H1 (cell line): ENCODE measurements around the gene GAB3. TPM values are rescaled to one million over a fixed set of nuclear protein-coding genes. Genes with fewer than 3 reads are reported as not detected.

Experiments used
- CTCF ChIA-PET: fragments of 300-600 bp; sonication (Branson Sonifier 250); formaldehyde crosslinking; loops from one replicate; lab custom pipeline; 2021; ENCODE audit not compliant: partially characterized antibody; lab: Charles Lee
- POLR2A ChIA-PET: fragments of 300-600 bp; sonication (Branson Sonifier 250); formaldehyde crosslinking; loops from one replicate; lab custom pipeline; 2021; ENCODE audit warnings: inconsistent platforms; ENCODE audit not compliant: partially characterized antibody; lab: Charles Lee
- DNase-seq, 2 experiments: peaks; one replicate each; pipeline versions ENCODE4 v3.0.0 to v3.0.0-alpha.2; 2010 to 2022; ENCODE audit warnings: low spot score in 2 of 2, low read depth in 1 of 2, mixed read lengths in 1 of 2
- FAIRE-seq: peaks from 2 replicates; lab custom pipeline; 2011; peaks lifted over from hg19 to GRCh38; lab: Jason Lieb, UNC
- H2AFZ ChIP-seq: 2 replicates; pipeline ENCODE4 v1.8.1; 2012; ENCODE audit warnings: low read length, inconsistent platforms
- H2AK5ac ChIP-seq: 2 replicates; pipeline ENCODE4 v1.6.1; 2013; ENCODE audit warnings: low read depth, low read length
- H2BK120ac ChIP-seq: replicated peaks from 2 replicates; pipeline ENCODE3; 2013; ENCODE audit warnings: low read depth, low read length, inconsistent platforms
- H2BK12ac ChIP-seq: 2 replicates; pipeline ENCODE4 v1.6.1; 2013; ENCODE audit warnings: low read depth, low read length
- H2BK15ac ChIP-seq: 2 replicates; pipeline ENCODE4 v1.6.1; 2013; ENCODE audit warnings: low read length
- H2BK20ac ChIP-seq: 2 replicates; pipeline ENCODE4 v1.6.1; 2013; ENCODE audit warnings: low read length
- H2BK5ac ChIP-seq: 2 replicates; pipeline ENCODE4 v1.6.1; 2013; ENCODE audit warnings: low read depth, low read length
- H3K14ac ChIP-seq: 2 replicates; pipeline ENCODE4 v1.6.1; 2013; ENCODE audit warnings: inconsistent platforms; ENCODE audit not compliant: insufficient read length
- H3K18ac ChIP-seq: 2 replicates; pipeline ENCODE4 v1.6.1; 2013; ENCODE audit warnings: low read length; ENCODE audit errors: extremely low read depth
- H3K23ac ChIP-seq: 2 replicates; pipeline ENCODE4 v1.6.1; 2013; ENCODE audit warnings: inconsistent platforms; ENCODE audit not compliant: insufficient read length
- H3K23me2 ChIP-seq: 2 replicates; pipeline ENCODE4 v1.6.1; 2013; ENCODE audit warnings: low read depth, low read length
- H3K27ac ChIP-seq: 2 replicates; pipeline ENCODE4 v1.6.1; 2011; ENCODE audit warnings: low read depth, low read length, inconsistent platforms
- H3K27me3 ChIP-seq, 4 experiments: replicated peaks in 1 of 4; 1 replicate in 1 of 4; 2 replicates in 3 of 4; pipeline versions ENCODE4 v1.6.1 to v1.8.1; 2011 to 2013; ENCODE audit warnings: low read length in 3 of 4, mild to moderate bottlenecking in 3 of 4, inconsistent platforms in 2 of 4, mixed read lengths in 2 of 4, moderate library complexity in 1 of 4; ENCODE audit not compliant: control insufficient read depth in 3 of 4, insufficient read depth in 3 of 4; ENCODE audit errors: extremely low read depth in 1 of 4
- H3K36me3 ChIP-seq, 4 experiments: 2 replicates each; pipeline versions ENCODE4 v1.6.1 to v1.8.1; 2011 to 2013; ENCODE audit warnings: mild to moderate bottlenecking in 4 of 4, low read length in 3 of 4, moderate library complexity in 2 of 4, control low read depth in 1 of 4, inconsistent platforms in 1 of 4; ENCODE audit not compliant: insufficient read depth in 4 of 4, control insufficient read depth in 2 of 4
- H3K4ac ChIP-seq: replicated peaks from 2 replicates; pipeline ENCODE3; 2013; ENCODE audit warnings: low read length, low read depth, mixed read lengths, inconsistent platforms; ENCODE audit not compliant: insufficient read length
- H3K4me1 ChIP-seq, 4 experiments: replicated peaks in 1 of 4; 1 replicate in 1 of 4; 2 replicates in 3 of 4; pipeline versions ENCODE4 v1.6.1 to v1.8.1; 2011 to 2013; ENCODE audit warnings: low read length in 3 of 4, inconsistent platforms in 2 of 4, mixed read lengths in 1 of 4; ENCODE audit not compliant: insufficient read depth in 4 of 4, control insufficient read depth in 3 of 4
- H3K4me2 ChIP-seq, 2 experiments: 2 replicates each; pipeline versions ENCODE4 v1.6.1 to v1.8.1; 2011 to 2013; ENCODE audit warnings: low read depth in 2 of 2, low read length in 2 of 2, control low read depth in 1 of 2, inconsistent platforms in 1 of 2, mild to moderate bottlenecking in 1 of 2; ENCODE audit not compliant: insufficient read depth in 1 of 2
- H3K4me3 ChIP-seq, 4 experiments: fragments of 200-600, 300-600 bp in 1 of 4; sonication (generic), shearing (Covaris generic), sonication (Bioruptor Twin) in 1 of 4; 2 replicates each; pipeline versions ENCODE4 v1.5.1 to v1.8.1; 2011 to 2016; ENCODE audit warnings: low read length in 4 of 4, low read depth in 3 of 4, control low read depth in 2 of 4, inconsistent platforms in 2 of 4, mild to moderate bottlenecking in 2 of 4, mixed read lengths in 1 of 4, moderate library complexity in 1 of 4; ENCODE audit not compliant: insufficient read depth in 2 of 4; ENCODE audit errors: extremely low read depth in 1 of 4
- H3K56ac ChIP-seq: replicated peaks from 2 replicates; pipeline ENCODE3; 2013; ENCODE audit warnings: low read depth, mild to moderate bottlenecking, mixed read lengths, low read length, inconsistent platforms; ENCODE audit not compliant: insufficient read length
- H3K79me1 ChIP-seq: 2 replicates; pipeline ENCODE4 v1.6.1; 2013; ENCODE audit warnings: low read depth, low read length, control low read depth
- H3K79me2 ChIP-seq, 2 experiments: 2 replicates each; pipeline versions ENCODE4 v1.6.1 to v1.8.1; 2012 to 2013; ENCODE audit warnings: low read length in 2 of 2, mild to moderate bottlenecking in 2 of 2, inconsistent platforms in 1 of 2; ENCODE audit not compliant: insufficient read depth in 2 of 2, control insufficient read depth in 1 of 2
- H3K9ac ChIP-seq, 4 experiments: replicated peaks in 1 of 4; 1 replicate in 1 of 4; 2 replicates in 3 of 4; pipeline versions ENCODE4 v1.6.1 to v1.8.1; 2011 to 2013; ENCODE audit warnings: low read depth in 3 of 4, low read length in 3 of 4, control low read depth in 2 of 4, mild to moderate bottlenecking in 2 of 4, moderate library complexity in 2 of 4, inconsistent platforms in 1 of 4; ENCODE audit errors: extremely low read depth in 1 of 4
- H3K9me3 ChIP-seq, 2 experiments: 2 replicates each; pipeline versions ENCODE4 v1.6.1 to v1.8.1; 2012 to 2013; ENCODE audit warnings: mild to moderate bottlenecking in 2 of 2, moderate library complexity in 2 of 2, control low read depth in 1 of 2, inconsistent platforms in 1 of 2, low read depth in 1 of 2, low read length in 1 of 2, mixed read lengths in 1 of 2; ENCODE audit not compliant: insufficient read depth in 2 of 2
- H4K20me1 ChIP-seq, 2 experiments: replicated peaks in 1 of 2; 2 replicates each; pipeline versions ENCODE3 to v1.8.1; 2011 to 2013; ENCODE audit warnings: inconsistent platforms in 2 of 2, low read length in 2 of 2, mild to moderate bottlenecking in 1 of 2; ENCODE audit not compliant: insufficient read depth in 2 of 2, control insufficient read depth in 1 of 2
- H4K5ac ChIP-seq: 2 replicates; pipeline ENCODE4 v1.6.1; 2013; ENCODE audit warnings: low read length, low read depth, mixed read lengths, inconsistent platforms; ENCODE audit not compliant: insufficient read length
- H4K8ac ChIP-seq: 2 replicates; pipeline ENCODE4 v1.8.0; 2013; ENCODE audit warnings: mild to moderate bottlenecking, moderate library complexity, low read length, inconsistent platforms; ENCODE audit not compliant: insufficient read depth; ENCODE audit errors: extremely low read depth
- H4K91ac ChIP-seq: replicated peaks from 2 replicates; pipeline ENCODE3; 2013; ENCODE audit warnings: low read length, mixed read lengths, inconsistent platforms; ENCODE audit not compliant: insufficient read length
- CHD2 ChIP-seq: IDR thresholded peaks from 2 replicates; pipeline ENCODE4 v1.6.1; 2012; ENCODE audit warnings: low read length, improper control_type of control experiment
- EZH2 ChIP-seq: fragments of 200-600 bp; sonication (generic); IDR thresholded peaks from 2 replicates; pipeline ENCODE4 v1.7.1; 2012; ENCODE audit warnings: low read depth, mild to moderate bottlenecking, moderate library complexity, low read length, inconsistent platforms; ENCODE audit not compliant: severe bottlenecking
- MAFK ChIP-seq: IDR thresholded peaks from 2 replicates; pipeline ENCODE4 v1.6.1; 2012; ENCODE audit warnings: low read depth, mild to moderate bottlenecking, improper control_type of control experiment, low read length
- POLR2A ChIP-seq, 2 experiments: IDR thresholded peaks; 1 replicate in 1 of 2; 2 replicates in 1 of 2; pipeline ENCODE4 v1.6.1; 2011; ENCODE audit warnings: low read depth in 2 of 2, low read length in 2 of 2, mild to moderate bottlenecking in 2 of 2; ENCODE audit errors: control extremely low read depth in 1 of 2
- RFX5 ChIP-seq: IDR thresholded peaks from 2 replicates; pipeline ENCODE4 v1.6.1; 2011; ENCODE audit warnings: low read depth, low read length, improper control_type of control experiment, borderline replicate concordance
- SRF ChIP-seq: IDR thresholded peaks from 2 replicates; pipeline ENCODE4 v1.6.1; 2011; ENCODE audit warnings: mild to moderate bottlenecking, low read depth, low read length, moderate library complexity
- TAF7 ChIP-seq: optimal IDR thresholded peaks from 2 replicates; pipeline ENCODE3; 2011; ENCODE audit warnings: low read depth, mild to moderate bottlenecking, inconsistent platforms, low read length, moderate library complexity, borderline replicate concordance
- TBP ChIP-seq: IDR thresholded peaks from 2 replicates; pipeline ENCODE4 v1.6.1; 2011; ENCODE audit warnings: low read depth, low read length, improper control_type of control experiment
- ZNF274 ChIP-seq: IDR thresholded peaks from 2 replicates; pipeline ENCODE4 v1.7.0; 2012; ENCODE audit warnings: low read length, borderline replicate concordance; ENCODE audit errors: extremely low read depth
- WGBS, 2 experiments: shearing (Covaris generic) in 1 of 2; methylation state at CpG; one replicate each; pipeline versions ENCODE4 v1.1.6 to v1.1.7; 2013 to 2015; ENCODE audit warnings: low lambda C conversion rate in 2 of 2, mixed read lengths in 2 of 2, inconsistent platforms in 1 of 2, low coverage in 1 of 2, missing lambda C conversion rate in 1 of 2; ENCODE audit not compliant: insufficient replicate concordance in 2 of 2, insufficient coverage in 1 of 2, insufficient read length in 1 of 2; ENCODE audit errors: extremely low coverage in 1 of 2, missing lambda C conversion rate in 1 of 2; 5-methylcytosine and 5-hydroxymethylcytosine counted together
- polyA plus RNA-seq, 7 experiments: library from polyadenylated mRNA; depleted of rRNA in 3 of 7; stranded (reverse) in 5 of 7; unstranded in 2 of 7; fragments of >200 nt in 5 of 7; fragments of 200-250 nt in 2 of 7; gene quantifications; 1 replicate in 5 of 7; 2 replicates in 1 of 7; 4 replicates in 1 of 7; pipeline versions ENCODE4 v1.2.1 to v1.2.3, GENCODE V29; 2011 to 2013; ENCODE audit warnings: missing spikeins in 2 of 7, mixed read lengths in 2 of 7
- total RNA-seq: library from RNA; stranded (reverse); fragmentation: NEBNext Ultra II Directional; extraction: Animal tissue kit (Norgen Biotek cat#: 25700); gene quantifications from 2 replicates; pipeline ENCODE4 v1.2.1, GENCODE V29; 2021
- TF ChIP-seq, protein P1 (sequence below): IDR thresholded peaks from 2 replicates; pipeline ENCODE4 v1.6.1; 2011; ENCODE audit warnings: low read depth, mild to moderate bottlenecking, low read length; ENCODE audit not compliant: insufficient read depth
- TF ChIP-seq, protein P2 (sequence below): IDR thresholded peaks from 2 replicates; pipeline ENCODE4 v1.6.1; 2012; ENCODE audit warnings: inconsistent platforms
- TF ChIP-seq, protein P3 (sequence below), 3 experiments: IDR thresholded peaks; 1 replicate in 2 of 3; 2 replicates in 1 of 3; pipeline versions ENCODE4 v1.5.1 to v1.6.1; 2011; ENCODE audit warnings: low read length in 3 of 3, mild to moderate bottlenecking in 3 of 3, inconsistent platforms in 2 of 3, low read depth in 1 of 3, moderate library complexity in 1 of 3; ENCODE audit not compliant: insufficient read depth in 1 of 3; ENCODE audit errors: control extremely low read depth in 1 of 3

Gene GAB3
- total and polyA plus RNA-seq, 2 of the 8 experiments (the other 6 are each of a cell fraction or from before 2014, with no cell fraction given) = 0.48 to 1.2 TPM

- H3K79me2 ChIP-seq = no peaks in the 10 kb centered on the region
- CTCF ChIA-PET = interaction anchor here (0.6 to 4.2 kb wide), 5 partner anchors 10 to 123 kb away, joined by 3 to 22 read pairs (median 4); no protein-coding TSS in a partner anchor
- TF ChIP-seq TBP = no peak
- no peak for TF ChIP-seq EZH2
- TF ChIP-seq, protein P1, sequence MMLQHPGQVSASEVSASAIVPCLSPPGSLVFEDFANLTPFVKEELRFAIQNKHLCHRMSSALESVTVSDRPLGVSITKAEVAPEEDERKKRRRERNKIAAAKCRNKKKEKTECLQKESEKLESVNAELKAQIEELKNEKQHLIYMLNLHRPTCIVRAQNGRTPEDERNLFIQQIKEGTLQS = no peak
- no peak for TF ChIP-seq ZNF274
- no peak for TF ChIP-seq MAFK
- no peak for TF ChIP-seq RFX5
- TF ChIP-seq SRF = no peak
- TF ChIP-seq, protein P2, sequence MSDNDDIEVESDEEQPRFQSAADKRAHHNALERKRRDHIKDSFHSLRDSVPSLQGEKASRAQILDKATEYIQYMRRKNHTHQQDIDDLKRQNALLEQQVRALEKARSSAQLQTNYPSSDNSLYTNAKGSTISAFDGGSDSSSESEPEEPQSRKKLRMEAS = no peak
- no peak for TF ChIP-seq CHD2
- TF ChIP-seq, protein P3, sequence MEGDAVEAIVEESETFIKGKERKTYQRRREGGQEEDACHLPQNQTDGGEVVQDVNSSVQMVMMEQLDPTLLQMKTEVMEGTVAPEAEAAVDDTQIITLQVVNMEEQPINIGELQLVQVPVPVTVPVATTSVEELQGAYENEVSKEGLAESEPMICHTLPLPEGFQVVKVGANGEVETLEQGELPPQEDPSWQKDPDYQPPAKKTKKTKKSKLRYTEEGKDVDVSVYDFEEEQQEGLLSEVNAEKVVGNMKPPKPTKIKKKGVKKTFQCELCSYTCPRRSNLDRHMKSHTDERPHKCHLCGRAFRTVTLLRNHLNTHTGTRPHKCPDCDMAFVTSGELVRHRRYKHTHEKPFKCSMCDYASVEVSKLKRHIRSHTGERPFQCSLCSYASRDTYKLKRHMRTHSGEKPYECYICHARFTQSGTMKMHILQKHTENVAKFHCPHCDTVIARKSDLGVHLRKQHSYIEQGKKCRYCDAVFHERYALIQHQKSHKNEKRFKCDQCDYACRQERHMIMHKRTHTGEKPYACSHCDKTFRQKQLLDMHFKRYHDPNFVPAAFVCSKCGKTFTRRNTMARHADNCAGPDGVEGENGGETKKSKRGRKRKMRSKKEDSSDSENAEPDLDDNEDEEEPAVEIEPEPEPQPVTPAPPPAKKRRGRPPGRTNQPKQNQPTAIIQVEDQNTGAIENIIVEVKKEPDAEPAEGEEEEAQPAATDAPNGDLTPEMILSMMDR (IDR thresholded peaks at IDR 0.05; ENCODE audit: control extremely low read depth in 1 of 3, insufficient read depth in 1 of 3, low read depth in 1 of 3, low read length in 3 of 3) = no peak
- no peak for TF ChIP-seq POLR2A (IDR thresholded peaks at IDR 0.05; ENCODE audit: control extremely low read depth in 1 of 2, low read depth in 2 of 2, low read length in 2 of 2)
- no peak for TF ChIP-seq TAF7
Measured at GRCh38 chrX:154717824-154718223, 33.1 kb downstream of the GAB3 start.

More at GRCh38 chrX:154717824-154718223, 33.1 kb downstream of the GAB3 start:
- no peak overlapping the region for H2BK15ac ChIP-seq
- H3K23me2 ChIP-seq = no peaks in the 10 kb centered on the region
- H2AK5ac ChIP-seq = no peak overlapping the region
- H4K91ac ChIP-seq = no peak overlapping the region
- no peaks in the 10 kb centered on the region for H4K20me1 ChIP-seq
- H3K23ac ChIP-seq = no peak overlapping the region
- no peak overlapping the region for H4K5ac ChIP-seq
- no peak overlapping the region for H2BK120ac ChIP-seq
- no peak overlapping the region for H4K8ac ChIP-seq
- H3K14ac ChIP-seq = no peak overlapping the region
- no peaks in the 10 kb centered on the region for H3K36me3 ChIP-seq
- H3K9me3 ChIP-seq = no peaks in the 10 kb centered on the region
- no peak overlapping the region for H2BK5ac ChIP-seq
- FAIRE-seq (no peak), DNase-seq (no peak)
- H3K56ac ChIP-seq = no peak overlapping the region
- peak overlapping the region; percentile 38 for H3K4ac ChIP-seq
- no peak overlapping the region for H2BK12ac ChIP-seq
- no peaks in the 10 kb centered on the region for H3K4me1 ChIP-seq
- H3K9ac ChIP-seq = no peak overlapping the region
- no peak overlapping the region for H3K4me3 ChIP-seq
- no peak overlapping the region for H3K18ac ChIP-seq
- 88% methylated on average over 6 of the region's 7 CpGs; no CpG with 5 or more reads in 1 of the 2 experiments for WGBS, 2 experiments
- POLR2A ChIA-PET = no interaction called here
- H3K27ac ChIP-seq = no peak overlapping the region
- no peaks in the 10 kb centered on the region for H3K27me3 ChIP-seq
- no peak overlapping the region for H3K4me2 ChIP-seq
- H3K79me1 ChIP-seq = no peaks in the 10 kb centered on the region
- H2AFZ ChIP-seq = no peak overlapping the region
- H2BK20ac ChIP-seq = no peak overlapping the region
